Cardiac fibroblast (primary cell): ENCODE data around the gene ADGRF3.
"Not testable (repeated sequence)": the region's sequence is repeated elsewhere in the genome, so short reads cannot be mapped to it uniquely, and the experiment has no call there.

ENCODE experiments used
- DNase-seq, 2 donors: peaks; one replicate each; pipeline versions ENCODE4 v3.0.0 to v3.0.0-alpha.2; 2010; ENCODE audit warnings: low read depth in 2 of 2
- H3K4me3 ChIP-seq, 2 donors: replicated peaks in 1 of 2; 1 replicate in 1 of 2; 2 replicates in 1 of 2; pipeline ENCODE4 v1.5.1; 2011; ENCODE audit warnings: low read depth in 2 of 2, low read length in 2 of 2, mild to moderate bottlenecking in 2 of 2, moderate library complexity in 1 of 2
- TF ChIP-seq, protein P1 (sequence below): IDR thresholded peaks from one replicate; pipeline ENCODE4 v1.5.1; 2011; ENCODE audit warnings: low read depth, mild to moderate bottlenecking, low read length, inconsistent platforms

Gene ADGRF3

DNA sequence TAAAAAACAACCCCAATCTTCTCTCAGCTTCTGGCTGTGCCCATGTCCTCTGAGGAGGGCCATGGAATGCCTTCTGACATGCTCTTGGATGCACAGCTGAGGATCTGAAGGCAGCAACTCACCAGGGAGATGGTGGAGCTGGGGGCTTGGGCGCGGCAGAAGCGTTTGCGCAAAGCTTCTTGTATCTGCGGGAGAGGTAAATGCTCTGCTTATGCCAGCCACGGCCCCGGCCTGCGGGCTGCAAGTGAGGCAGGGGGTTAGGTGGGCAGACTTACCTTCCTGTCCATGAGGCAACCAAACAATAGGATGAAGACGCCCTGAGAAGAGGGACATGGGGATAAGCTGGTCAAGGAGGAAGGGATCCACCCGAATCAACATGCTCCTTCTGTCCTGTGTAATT lies 36.7 kb downstream of the ADGRF3 start:
- DNase-seq, result no peak
- H3K4me3 ChIP-seq, result no peak overlapping the region
- TF ChIP-seq, protein P1, sequence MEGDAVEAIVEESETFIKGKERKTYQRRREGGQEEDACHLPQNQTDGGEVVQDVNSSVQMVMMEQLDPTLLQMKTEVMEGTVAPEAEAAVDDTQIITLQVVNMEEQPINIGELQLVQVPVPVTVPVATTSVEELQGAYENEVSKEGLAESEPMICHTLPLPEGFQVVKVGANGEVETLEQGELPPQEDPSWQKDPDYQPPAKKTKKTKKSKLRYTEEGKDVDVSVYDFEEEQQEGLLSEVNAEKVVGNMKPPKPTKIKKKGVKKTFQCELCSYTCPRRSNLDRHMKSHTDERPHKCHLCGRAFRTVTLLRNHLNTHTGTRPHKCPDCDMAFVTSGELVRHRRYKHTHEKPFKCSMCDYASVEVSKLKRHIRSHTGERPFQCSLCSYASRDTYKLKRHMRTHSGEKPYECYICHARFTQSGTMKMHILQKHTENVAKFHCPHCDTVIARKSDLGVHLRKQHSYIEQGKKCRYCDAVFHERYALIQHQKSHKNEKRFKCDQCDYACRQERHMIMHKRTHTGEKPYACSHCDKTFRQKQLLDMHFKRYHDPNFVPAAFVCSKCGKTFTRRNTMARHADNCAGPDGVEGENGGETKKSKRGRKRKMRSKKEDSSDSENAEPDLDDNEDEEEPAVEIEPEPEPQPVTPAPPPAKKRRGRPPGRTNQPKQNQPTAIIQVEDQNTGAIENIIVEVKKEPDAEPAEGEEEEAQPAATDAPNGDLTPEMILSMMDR, result no peak

DNA sequence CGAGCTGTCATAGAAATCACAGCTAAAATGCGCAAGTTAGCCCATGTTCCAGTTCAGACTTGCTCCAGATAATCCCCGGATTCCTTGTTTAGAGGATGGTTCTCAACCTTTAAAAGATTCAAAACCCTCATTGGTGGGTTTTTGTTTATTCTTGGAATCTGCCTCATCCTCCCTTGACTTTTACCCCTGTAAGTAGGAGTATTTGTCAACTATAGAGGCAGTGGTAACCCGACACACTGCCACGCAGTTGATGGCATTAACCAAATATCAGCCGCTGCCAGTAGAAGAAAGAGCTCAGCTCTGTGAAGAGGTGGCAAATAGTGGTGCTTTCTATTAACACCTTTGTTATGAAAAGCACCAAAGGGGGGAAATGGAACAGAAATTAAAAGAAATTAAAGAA lies 41.0 kb downstream of the ADGRF3 start:
- TF ChIP-seq, protein P1, result no peak

DNA sequence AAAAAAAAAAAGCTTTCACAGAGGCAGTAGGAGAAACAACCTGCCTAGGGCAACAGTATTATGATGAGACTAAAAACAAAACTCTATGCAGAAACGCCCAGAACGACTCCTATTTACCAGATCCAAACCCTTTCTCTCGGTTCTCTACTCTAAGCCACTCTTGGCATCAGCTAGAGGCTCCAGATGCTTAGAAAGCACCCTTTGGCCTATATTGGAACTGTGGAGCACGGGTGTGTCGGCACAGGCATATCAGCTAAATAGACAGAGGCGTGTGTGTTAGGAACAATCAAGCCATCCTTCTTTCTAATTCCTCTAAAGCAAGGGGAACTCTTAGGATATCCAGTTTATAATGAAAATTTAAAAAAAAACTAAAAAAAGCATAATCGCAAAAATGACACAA lies 41.5 kb downstream of the ADGRF3 start:
- not testable (repeated sequence) for H3K4me3 ChIP-seq

More for the DNA sequence above, 41.0 kb downstream of the ADGRF3 start:
- no peak for DNase-seq
- no peak overlapping the region for H3K4me3 ChIP-seq

DNA sequence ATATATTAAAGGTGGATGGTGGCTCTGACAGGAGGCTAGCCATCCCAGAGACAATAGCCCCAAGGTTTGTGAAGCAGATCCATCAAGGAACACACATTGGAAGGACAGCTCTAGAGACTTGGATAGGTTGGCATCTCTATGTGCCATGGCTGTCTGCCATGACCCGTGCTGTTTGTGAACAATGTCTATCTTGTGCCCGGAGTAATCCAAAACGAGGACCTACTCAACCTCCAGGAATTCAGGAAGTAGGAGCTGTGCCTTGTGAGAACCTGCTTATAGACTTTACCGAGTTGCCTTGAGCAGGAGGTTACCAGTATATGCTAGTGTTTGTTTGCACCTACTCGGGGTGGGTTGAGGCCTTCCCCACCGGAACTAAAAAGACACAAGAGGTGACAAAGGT lies 43.7 kb downstream of the ADGRF3 start:
- DNase-seq, result no peak
- no peak overlapping the region for H3K4me3 ChIP-seq
- TF ChIP-seq, protein P1, result no peak

More for the DNA sequence above, 41.5 kb downstream of the ADGRF3 start:
- DNase-seq, result not testable (repeated sequence)

DNA sequence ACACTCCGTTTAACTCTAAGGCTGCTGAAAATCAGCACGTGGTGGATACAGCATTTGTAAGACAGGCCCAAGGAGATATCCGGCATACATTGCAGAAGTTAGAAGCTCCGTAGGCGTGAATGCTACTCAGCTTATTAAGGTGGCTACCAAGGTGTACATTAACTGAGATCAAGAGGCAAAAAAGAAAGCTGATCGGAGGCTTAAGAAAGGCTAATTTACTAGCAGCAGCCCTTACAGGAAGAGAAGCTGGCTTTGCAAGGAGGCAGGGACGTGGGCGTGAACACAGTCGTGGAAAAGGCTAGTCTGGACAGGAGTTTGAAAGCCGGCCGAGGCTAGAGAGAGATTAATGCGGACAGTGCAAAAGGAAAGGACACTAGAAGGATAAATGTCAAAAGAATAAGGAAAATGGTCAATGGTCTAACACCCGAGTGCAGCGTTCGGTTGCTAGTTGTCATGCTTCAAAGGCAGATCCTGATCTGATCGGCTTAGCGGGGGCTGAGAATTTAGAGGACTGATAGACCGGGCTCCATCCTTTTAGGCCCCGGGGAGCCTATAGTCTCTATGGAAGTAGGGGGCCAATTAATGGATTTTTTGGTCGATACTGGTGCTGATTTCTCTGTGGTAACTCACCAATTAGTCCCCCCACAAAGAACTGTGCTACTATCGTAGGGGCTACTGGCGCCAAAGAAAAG lies 46.2 kb downstream of the ADGRF3 start:
- TF ChIP-seq, protein P1, result no peak
- peak overlapping the region; percentile 13 to 24 for H3K4me3 ChIP-seq
- peak; percentile 52 to 53 for DNase-seq

DNA sequence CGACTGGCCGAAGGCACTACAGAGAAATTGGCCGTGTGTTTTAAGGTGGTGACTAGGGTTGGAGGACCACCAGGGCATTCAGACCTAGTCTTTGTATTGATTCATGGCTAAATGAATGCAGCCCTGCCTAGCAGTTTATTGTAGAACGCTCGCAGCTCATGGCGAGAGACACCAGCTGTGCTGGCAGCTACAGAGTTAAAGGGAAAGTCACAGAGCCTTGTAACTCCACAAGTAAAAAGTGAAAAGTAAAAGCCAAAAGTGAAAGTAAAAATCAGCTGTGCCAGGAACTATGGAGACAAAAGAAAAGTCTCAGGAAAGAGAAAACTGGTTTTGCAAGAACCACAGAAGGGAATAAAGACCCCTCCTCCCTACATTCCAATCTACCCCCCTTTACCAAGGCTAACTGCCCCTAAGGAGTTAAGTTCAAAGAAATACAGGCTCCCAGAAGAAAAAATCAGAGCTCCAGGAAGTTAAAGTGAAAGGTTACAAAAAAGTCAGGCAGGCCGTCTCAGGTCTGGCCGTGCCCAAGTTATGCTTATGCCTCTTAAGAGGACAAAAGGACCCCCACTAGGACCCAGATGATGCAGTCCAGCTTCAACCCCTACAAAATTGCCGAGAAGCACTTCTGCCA lies 47.0 kb downstream of the ADGRF3 start:
- peak; percentile 70 to 79 for DNase-seq

DNA sequence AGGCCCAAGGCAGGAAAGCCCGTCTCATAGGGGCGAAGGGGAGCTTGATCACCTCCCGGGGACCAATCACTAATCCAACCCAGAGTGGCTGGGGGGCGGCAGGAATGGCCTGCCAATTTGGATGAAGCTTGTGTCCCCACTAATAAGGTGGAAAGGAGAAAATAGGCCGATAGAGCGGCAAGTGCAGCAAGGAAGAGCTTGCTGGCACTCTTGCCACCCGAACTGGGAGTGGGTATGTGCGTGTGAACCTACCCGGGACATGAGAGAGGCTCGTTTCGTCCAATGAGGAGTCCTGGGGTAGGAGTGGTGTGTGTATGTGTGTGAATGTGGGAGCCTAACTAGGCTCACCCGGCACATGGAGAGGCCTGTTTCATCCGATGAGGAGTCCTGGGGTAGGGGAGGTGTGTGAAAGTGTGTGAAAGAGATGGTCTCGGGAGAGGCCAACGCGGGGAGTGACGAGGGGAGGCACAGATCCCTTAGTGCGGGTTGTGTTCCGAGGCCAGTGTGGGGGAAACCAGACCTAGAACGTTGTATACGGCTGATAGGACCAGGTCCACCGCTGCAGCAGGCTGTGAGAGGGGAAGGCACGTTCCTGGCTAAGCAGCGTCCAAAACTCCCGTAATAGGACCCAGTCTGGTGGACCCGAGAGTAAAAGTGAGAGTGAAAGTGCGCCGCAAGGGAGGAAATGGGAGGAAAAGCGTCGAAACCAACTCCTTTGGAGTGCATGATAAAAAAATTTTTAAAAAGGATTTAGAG lies 47.8 kb downstream of the ADGRF3 start:
- TF ChIP-seq, protein P1, result no peak
- H3K4me3 ChIP-seq, result peak overlapping the region; percentile 43 to 54
- peak; percentile 59 to 66 for DNase-seq

More for the DNA sequence above, 47.0 kb downstream of the ADGRF3 start:
- peak overlapping the region; percentile 43 to 54 for H3K4me3 ChIP-seq
- TF ChIP-seq, protein P1, result no peak
